Ishikawa (cell line): ENCODE data around the gene TAGLN3.

Source experiments
- CREB1 ChIP-seq: IDR thresholded peaks from 2 replicates; pipeline ENCODE4 v1.6.1; 2012; ENCODE audit warnings: low read depth
- EGR1 ChIP-seq: IDR thresholded peaks from 2 replicates; pipeline ENCODE4 v1.6.1; 2012
- EP300 ChIP-seq: IDR thresholded peaks from 2 replicates; pipeline ENCODE4 v1.6.1; 2012; ENCODE audit warnings: borderline replicate concordance
- FOXM1 ChIP-seq: IDR thresholded peaks from 2 replicates; pipeline ENCODE4 v1.6.1; 2012; ENCODE audit warnings: low read depth, borderline replicate concordance
- MAX ChIP-seq: IDR thresholded peaks from 2 replicates; pipeline ENCODE4 v1.6.1; 2012
- NFIC ChIP-seq: IDR thresholded peaks from 2 replicates; pipeline ENCODE4 v1.6.1; 2012
- RAD21 ChIP-seq: IDR thresholded peaks from 2 replicates; pipeline ENCODE4 v1.6.1; 2012; ENCODE audit warnings: low read depth
- REST ChIP-seq: IDR thresholded peaks from 2 replicates; pipeline ENCODE4 v1.6.1; 2012; ENCODE audit warnings: low read depth, mild to moderate bottlenecking
- TAF1 ChIP-seq: IDR thresholded peaks from 2 replicates; pipeline ENCODE4 v1.6.1; 2012; ENCODE audit warnings: low read depth, mild to moderate bottlenecking
- TCF12 ChIP-seq: IDR thresholded peaks from 2 replicates; pipeline ENCODE4 v1.6.1; 2012; ENCODE audit warnings: low read depth
- TEAD4 ChIP-seq: IDR thresholded peaks from 2 replicates; pipeline ENCODE4 v1.6.1; 2012
- YY1 ChIP-seq: IDR thresholded peaks from 2 replicates; pipeline ENCODE4 v1.6.1; 2012; ENCODE audit warnings: low read depth
- ZBTB7A ChIP-seq: IDR thresholded peaks from 2 replicates; pipeline ENCODE4 v1.6.1; 2012; ENCODE audit warnings: low read depth

GRCh38 chr3:112034436-112034835, 35.7 kb downstream of the TAGLN3 start, which contains the start of gene TMPRSS7:
- TF ChIP-seq YY1 (no peak), REST (no peak), MAX (no peak), EP300 (no peak), TAF1 (no peak), TCF12 (no peak), RAD21 (no peak), CREB1 (no peak), ZBTB7A (no peak), NFIC (no peak), TEAD4 (no peak), EGR1 (no peak), FOXM1 (no peak)
